ENCODE measurements around the gene F3.
"Not testable (repeated sequence)": the region's sequence is repeated elsewhere in the genome, so short reads cannot be mapped to it uniquely, and the experiment has no call there.

F3 gene

GRCh38 chr1:94541246-94542087 lies at the start of gene F3:
Gene F3 (minus strand): TSS chr1:94541759. CDS start chr1:94541636, 123 bp downstream.
- DNase-seq (ENCODE audit: low spot score) = peak; percentile 91

GRCh38 chr1:94590203-94591137 lies 48.9 kb upstream of the F3 start:
- DNase-seq (ENCODE audit: low spot score) = no peak

DNA sequence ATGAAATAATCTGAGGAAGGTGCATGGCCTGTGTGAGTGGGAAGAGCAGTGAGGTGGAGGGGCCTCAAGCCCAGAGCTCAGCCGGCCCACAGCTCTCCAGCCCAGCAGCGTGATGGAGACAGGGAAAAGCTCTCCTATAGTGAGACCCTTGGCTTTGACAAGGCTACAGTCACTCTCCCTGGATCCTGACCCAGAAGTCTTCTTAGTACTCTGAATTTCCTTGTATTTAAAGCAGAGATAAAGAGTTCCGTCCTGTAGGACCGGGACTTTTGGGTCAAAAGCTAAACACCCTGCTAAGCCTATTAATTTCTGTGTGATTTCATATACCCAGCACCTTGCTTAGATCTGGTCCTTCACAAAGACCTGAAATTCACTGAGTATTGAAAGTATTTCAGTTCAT lies 48.2 kb upstream of the F3 start:
- DNase-seq (ENCODE audit: low spot score) = no peak

DNA sequence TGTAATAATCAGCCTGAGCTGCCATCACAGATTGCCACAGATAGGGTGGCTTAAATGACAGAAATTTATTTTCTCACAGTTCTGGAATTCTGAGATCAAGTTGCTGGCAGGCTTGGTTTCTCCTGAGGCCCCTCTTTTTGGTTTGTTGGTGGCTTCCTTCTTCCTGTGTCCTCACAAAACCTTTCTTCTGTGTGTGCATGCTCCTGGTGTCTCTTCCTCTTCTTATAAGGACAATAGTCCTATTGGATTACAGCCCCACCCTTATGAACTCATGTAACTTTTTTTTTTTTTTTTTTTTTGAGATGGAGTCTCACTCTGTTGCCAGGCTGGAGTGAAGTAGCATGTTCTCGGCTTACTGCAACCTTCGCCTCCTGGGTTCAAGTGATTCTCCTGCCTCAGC lies 41.0 kb upstream of the F3 start:
- DNase-seq (ENCODE audit: low spot score) = no peak

GRCh38 chr1:94580367-94581115 lies 39.0 kb upstream of the F3 start:
- DNase-seq (ENCODE audit: low spot score) = no peak

DNA sequence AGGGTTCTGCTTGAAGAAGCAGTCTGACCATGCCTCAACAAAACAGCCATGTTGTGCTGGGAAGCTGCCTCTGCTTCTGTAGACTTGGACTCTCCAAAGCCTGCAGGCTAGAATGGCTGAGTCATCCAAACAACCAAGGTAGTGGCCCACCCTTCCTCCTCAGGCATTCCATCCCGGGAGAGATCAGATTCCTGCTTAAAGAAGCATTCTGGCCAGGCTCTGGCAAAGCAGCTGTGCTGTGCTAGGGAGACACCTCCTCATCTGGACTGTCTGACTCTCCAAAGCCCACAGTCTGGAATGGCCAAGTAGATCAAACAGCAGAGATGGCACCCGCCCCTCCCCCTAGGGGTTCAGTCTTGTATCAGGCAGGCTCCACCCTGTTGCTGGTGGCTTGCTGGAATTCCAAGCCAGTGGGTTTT lies 38.3 kb upstream of the F3 start:
- peak; percentile 88 for DNase-seq (ENCODE audit: low spot score)

- no peak for DNase-seq (ENCODE audit: low spot score)
Measured at GRCh38 chr1:94578856-94579255, 37.3 kb upstream of the F3 start.

DNA sequence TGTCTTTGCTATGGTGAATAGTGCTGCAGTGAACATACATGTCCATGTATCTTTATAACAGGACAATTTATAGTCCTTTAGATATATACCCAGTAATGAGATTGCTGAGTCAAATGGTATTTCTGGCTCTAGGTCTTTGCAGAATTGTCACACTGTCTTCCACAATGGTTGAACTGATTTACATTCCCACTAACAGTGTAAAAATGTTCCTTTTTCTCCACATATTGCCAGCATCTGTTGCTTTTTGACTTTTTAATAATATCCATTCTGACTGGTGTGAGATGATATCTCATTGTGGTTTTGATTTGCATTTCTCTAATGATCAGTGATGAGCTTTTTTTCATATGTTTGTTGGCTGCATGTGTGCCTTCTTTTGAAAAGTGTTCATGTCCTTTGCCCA lies 32.4 kb upstream of the F3 start:
- DNase-seq (ENCODE audit: low spot score) = not testable (repeated sequence)

DNA sequence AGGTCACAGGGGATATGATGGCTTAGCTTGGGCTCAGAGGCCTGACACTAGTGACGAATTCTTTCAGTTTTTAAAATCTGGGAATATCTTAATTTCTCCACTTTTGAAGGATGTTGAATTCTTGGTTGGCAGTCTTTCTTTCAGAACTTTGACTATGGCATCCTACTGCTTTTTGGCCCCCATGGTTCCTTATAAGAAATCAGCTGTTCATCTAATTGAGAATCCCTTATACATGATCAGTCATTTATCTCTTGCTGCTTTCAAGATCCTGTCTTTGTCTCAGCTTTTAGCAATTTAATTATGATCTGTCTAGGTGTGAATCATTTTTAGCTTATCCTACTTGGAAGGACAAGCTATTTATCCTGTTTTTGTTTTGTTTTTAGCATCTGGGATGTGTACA lies 31.2 kb upstream of the F3 start:
- DNase-seq (ENCODE audit: low spot score) = no peak

DNA sequence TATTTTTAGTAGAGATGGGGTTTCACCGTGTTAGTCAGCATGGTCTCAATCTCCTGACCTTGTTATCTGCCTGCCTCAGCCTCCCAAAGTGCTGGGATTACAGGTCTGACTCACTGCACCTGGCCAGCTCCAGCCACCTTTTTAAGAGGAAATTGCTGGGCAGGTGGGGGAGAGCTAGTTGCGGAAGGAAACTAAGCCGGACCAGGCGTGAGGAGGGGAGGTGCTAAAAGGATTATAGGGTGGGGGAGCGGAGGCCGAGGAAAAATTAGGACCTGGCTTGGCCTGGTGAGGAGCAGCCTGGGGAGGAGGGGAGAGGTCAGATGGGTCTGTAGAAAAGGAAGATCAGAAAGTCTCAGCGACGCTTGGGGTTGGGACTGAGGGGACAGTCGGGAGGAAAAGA lies 29.4 kb upstream of the F3 start:
- DNase-seq (ENCODE audit: low spot score) = not testable (repeated sequence)

DNA sequence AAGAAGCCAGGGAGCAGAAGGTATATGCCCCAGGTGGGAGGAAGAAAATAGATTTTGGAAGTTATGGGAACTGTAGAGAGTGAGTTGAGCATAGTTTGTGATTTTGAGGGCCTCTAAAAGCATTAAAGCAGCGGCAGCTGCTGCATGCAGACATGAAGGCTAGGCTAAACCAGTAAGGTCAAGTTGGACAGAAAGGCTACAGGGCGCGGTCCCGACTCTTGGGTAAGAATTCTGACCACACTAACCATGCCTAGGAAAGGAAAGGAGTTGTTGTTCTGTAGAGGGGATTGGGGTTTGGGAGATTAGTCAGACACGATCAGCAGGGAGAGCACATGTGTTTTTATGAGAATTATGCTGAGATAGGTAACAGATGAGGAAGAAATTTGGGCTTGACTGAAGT lies 27.2 kb upstream of the F3 start:
- not testable (repeated sequence) for DNase-seq (ENCODE audit: low spot score)

- not testable (repeated sequence) for DNase-seq (ENCODE audit: low spot score)
Measured at GRCh38 chr1:94567975-94568607, 26.5 kb upstream of the F3 start.

GRCh38 chr1:94566436-94566835 lies 24.9 kb upstream of the F3 start:
- not testable (repeated sequence) for DNase-seq (ENCODE audit: low spot score)

DNA sequence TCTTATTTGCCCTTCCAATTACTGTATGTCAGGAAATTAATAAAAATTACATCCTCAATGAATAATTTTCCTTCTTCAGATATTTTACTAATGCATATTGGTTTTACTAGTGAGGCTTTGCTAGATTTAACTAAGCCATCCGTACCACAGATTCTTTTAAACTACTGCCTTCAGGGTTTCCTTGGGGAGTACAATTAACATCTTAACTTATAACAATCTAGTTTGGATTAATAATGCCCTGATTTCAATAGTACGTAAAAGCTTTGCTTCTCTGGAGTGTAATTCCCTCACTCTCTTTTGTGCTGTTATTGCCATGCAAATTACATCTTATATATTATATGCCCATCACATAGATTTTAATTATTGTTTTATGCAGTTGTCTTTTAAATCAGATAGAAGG lies 24.3 kb upstream of the F3 start:
- DNase-seq (ENCODE audit: low spot score) = no peak

GRCh38 chr1:94562519-94563260 lies 21.1 kb upstream of the F3 start:
- DNase-seq (ENCODE audit: low spot score) = no peak

DNA sequence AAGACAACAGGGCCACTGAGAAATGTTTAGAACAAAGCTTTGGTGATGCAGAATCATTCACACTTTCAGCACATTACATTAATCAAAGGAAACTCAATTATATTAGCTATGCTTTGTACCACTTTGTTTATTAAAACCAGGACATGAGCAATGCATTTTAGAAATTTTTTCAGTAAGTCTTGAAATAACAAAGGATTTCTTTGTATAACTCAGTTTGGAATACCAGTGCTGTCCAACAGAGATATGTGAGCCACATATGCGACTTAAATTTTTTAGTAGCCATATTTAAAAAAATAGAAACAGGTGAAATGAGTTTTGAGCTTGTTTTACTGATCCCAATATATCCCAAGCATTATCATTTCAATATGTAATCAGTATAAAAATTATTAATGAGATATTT lies 18.8 kb upstream of the F3 start:
- DNase-seq (ENCODE audit: low spot score) = no peak

DNA sequence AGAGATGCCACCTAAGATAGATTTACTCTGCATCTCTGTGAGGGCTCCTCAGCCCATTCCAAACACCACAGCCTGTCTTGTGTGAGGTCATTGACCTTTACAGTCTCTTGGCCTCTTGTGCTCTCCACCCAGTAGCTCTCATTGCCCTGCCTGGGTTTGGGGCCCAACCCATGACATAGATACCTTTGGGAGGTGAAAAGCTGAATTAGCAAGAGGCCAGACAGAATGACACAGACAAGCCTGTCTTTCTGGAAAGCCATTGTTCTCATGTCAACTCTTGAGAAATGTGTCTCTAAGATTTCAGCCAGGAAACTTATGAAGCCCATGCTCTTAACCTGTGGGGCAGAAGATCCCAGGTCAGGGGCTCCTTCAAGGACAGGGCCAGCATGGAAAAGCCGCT lies 18.4 kb upstream of the F3 start:
- no peak for DNase-seq (ENCODE audit: low spot score)

DNA sequence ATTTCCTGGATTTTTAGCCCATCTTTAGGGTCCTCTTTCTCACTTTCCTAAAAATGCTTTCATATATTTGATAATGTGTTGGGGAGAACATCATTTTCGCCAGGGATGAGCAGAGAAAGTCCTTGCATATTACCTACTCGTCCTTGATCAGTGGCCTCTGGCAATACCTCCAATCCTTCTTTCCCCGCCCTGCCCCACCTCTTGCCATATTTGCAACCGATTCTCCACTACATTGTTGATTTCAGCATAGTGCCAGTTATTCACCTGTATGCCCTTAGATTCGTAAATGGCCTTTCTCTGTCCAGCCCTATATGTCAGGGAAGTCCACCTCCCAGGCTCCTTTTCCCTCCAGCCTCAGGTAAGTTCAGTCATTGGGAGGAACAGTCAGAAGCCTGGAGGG lies 13.5 kb upstream of the F3 start:
- DNase-seq (ENCODE audit: low spot score) = no peak

DNA sequence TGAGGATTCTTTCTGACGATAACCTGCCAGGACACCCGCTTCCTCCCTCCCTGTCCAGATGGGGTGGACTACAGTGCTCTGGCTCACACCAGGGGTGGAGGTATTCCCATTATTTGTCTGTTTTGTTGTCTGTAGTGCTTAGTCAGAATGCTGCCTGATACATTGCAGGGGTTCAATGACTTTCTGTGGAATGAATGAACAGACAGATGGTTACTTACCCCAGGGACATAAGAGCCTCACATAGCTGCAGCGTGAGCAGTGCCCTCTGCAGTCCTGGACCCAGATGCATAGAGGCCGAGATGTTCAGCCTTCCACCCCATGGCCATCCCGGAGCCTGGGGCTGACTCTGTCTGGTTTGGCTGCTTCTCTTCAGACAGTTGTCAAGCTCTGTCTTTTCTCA lies 13.0 kb upstream of the F3 start:
- no peak for DNase-seq (ENCODE audit: low spot score)

DNA sequence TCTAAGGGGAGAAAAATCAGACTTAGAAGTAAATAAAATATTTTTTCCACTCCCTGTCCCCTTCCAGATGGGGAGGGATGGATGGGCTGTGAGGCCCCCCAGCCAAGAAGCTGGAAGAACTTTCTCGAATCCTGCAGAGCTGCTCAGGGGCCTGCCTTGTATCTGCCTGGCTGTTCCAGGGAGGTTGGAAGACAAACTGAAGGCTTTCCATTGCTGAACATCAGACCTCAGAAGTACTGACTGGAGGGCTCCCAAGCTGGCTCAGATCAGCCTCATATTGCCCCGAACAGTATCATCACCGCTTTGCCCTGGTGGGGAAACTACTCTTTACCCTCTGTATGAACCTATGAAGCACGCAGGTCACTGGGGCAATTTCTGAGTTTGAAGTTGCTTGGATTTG lies 12.4 kb upstream of the F3 start:
- DNase-seq (ENCODE audit: low spot score) = no peak

- DNase-seq (ENCODE audit: low spot score) = no peak
Measured at GRCh38 chr1:94553323-94553730, 11.8 kb upstream of the F3 start.
